LNCaP clone FGC (cell line): Measurements from ENCODE around the gene BBX.

Source experiments
- DNase-seq: peaks from one replicate; pipeline ENCODE4 v3.0.0-alpha.2; 2011; ENCODE audit warnings: low read depth
- H3K4me3 ChIP-seq: 2 replicates; pipeline ENCODE4 v1.5.1; 2011; ENCODE audit warnings: mild to moderate bottlenecking, low read depth, low read length, control low read depth
- TF ChIP-seq, protein P1 (sequence below): IDR thresholded peaks from 2 replicates; pipeline ENCODE4 v1.5.1; 2012; ENCODE audit warnings: mild to moderate bottlenecking; ENCODE audit not compliant: control insufficient read depth, insufficient read depth; ENCODE audit errors: extremely low read depth

Gene BBX

DNA sequence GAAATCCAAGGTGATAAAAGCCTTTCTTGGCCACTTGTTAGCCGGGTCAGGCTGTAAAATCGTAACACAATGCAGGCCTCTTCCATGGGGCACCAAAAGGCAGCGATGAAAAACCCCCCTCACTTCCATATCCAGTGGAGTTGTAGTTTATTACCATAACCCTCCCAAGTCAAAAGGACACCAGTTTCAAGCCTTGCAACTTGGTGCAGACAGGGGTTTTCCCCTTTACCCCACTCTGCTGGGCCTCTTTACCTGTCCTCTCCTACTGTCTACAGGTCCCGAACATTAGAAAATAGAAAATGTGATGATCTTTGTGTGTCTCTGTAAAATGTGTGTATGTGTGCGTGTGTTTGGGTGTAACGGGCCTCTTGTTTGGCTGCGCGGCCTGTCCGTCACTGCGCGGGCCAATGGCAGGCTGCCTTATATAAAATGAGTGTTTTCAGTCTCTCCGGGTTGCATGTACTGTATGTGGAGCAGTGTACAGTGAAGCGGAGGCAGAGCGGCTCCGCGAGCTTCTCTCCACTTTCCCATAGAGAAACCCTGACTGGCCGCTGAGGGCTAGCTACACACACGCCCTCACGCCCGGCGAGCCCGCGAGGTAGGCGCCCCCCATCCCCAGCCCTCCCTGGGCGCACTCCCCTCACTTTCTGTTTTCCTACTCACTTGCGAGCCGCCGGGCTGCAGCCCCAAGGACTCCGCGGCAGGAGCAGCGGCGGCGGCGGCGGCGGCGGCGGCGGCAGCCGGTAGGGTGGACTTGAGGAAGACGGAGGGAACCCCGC, at the start of gene BBX:
Gene BBX (plus strand): TSS at position 453 of the 779 bp plus-strand sequence. CDS start 187,499 bp downstream, outside the sequence.
- TF ChIP-seq, protein P1, sequence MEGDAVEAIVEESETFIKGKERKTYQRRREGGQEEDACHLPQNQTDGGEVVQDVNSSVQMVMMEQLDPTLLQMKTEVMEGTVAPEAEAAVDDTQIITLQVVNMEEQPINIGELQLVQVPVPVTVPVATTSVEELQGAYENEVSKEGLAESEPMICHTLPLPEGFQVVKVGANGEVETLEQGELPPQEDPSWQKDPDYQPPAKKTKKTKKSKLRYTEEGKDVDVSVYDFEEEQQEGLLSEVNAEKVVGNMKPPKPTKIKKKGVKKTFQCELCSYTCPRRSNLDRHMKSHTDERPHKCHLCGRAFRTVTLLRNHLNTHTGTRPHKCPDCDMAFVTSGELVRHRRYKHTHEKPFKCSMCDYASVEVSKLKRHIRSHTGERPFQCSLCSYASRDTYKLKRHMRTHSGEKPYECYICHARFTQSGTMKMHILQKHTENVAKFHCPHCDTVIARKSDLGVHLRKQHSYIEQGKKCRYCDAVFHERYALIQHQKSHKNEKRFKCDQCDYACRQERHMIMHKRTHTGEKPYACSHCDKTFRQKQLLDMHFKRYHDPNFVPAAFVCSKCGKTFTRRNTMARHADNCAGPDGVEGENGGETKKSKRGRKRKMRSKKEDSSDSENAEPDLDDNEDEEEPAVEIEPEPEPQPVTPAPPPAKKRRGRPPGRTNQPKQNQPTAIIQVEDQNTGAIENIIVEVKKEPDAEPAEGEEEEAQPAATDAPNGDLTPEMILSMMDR: no peak
- peak within 1 kb of the TSS; percentile 86 for H3K4me3 ChIP-seq
- DNase-seq: peak; percentile 97

DNA sequence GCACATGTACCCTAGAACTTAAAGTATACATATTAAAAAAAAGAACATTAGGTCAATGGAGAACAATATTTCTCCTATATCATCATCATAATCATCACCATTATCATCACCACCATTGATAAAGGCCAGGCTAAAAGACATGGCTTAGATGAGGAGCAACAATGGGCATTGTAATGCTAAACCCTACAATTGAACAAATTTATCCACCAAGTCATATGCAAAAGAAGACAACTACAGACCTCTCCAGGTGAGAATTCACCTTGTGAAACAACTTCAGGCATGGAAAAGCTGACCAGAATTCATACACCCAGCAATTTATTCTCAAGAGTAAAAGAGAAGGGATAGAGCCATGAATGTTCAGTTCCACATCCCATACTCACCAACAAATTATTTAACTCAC, 46.3 kb upstream of the BBX start:
- no peak for DNase-seq
- H3K4me3 ChIP-seq: no peak overlapping the region
- TF ChIP-seq, protein P1: no peak

DNA sequence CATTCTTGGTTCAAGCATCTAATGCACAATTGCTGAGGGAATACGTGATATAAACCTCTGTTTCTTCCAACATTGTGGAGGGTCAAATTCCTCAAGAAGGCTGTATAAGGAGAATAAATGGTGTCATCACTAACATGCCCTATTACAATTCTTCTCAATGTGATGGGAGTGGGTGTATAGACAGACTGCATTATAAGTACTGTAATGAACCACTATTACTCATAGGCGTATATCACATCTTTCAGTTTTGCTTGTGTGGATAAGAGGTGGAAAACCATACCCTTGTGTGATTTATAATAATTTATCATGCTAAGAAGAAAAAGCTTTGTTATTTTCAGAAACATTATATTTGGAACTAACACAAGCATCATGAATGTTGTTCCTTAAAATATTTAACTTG, 35.3 kb upstream of the BBX start:
- TF ChIP-seq, protein P1: no peak
- H3K4me3 ChIP-seq: no peak overlapping the region
- no peak for DNase-seq

DNA sequence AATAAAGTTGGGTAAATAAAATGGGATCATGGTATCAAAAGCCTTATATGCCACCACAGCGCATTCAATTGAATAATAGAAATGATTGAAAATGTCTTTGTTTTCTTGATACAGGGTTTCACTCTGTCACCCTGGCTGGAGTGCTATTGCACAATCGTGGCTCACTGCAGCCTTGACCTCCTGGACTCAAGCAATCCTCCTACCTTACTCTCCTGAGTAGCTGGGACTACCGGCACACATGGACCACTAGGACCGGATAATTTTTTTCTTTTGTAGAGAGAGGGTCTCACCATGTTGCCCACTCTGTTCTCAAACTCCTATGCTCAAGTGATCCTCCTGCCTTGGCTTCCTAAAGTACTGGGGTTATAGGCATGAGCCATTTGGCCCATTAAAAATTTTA, 33.8 kb upstream of the BBX start:
- DNase-seq: no peak
- no peak overlapping the region for H3K4me3 ChIP-seq
- TF ChIP-seq, protein P1: no peak

DNA sequence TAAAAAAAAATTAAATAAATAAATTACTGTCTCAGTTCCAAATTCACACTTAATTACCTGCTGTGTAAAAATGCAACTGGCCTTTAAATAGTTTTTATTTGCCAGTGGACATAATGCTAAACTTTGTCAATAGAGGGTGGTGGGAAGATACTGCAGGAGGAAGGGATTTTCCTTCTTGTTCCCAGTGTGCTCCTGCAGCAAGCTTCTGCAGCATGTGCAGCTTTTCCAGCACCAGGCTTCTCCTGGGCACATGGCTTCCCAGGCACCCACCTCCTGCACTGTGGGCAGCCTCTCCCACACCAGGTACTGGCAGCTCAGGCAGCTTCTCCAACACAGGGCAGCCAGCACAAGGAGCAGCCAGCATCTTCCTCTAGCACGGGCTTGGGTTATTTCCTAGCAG, 29.6 kb upstream of the BBX start:
- TF ChIP-seq, protein P1: peak; percentile 17; the same call in 1 of the 2 replicates
- H3K4me3 ChIP-seq: no peak overlapping the region
- no peak for DNase-seq

DNA sequence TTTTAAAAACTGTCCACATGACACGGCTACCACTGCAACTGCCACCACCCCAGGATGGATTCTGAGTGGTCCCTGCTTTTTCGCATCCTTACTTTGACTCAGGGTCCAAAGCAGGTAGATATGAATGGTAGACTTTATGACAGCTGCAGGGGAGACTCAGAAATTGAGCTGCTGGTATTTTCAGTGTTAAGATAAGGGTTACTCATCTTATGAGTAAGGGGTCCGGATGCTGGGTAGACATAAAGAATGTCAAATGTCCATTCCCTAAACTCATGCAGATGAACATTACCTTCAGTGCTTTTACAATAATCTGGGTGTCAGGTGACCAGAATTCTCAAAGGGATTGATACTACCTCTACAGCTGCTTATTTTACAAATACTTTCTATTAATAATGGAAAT, 25.9 kb upstream of the BBX start:
- no peak for DNase-seq
- H3K4me3 ChIP-seq: no peak overlapping the region
- TF ChIP-seq, protein P1: no peak

DNA sequence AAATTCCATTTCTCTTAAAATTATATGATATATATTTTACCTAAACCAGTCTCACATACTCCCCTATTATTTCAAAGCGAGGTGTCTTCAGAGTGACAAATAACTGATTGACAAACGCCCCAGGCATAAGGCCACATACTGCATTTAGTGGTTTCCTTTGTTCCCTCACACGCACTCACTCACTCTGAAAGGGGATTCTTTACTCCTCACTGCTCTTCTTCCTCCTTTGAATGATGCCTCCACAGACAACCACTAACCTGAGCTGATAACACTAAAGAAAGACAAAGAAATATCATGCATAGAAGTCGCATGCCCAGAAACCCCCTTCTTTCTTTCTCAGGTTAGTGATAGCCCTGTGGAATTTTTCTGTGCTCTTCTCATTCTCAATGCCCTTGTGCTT, 24.1 kb upstream of the BBX start:
- TF ChIP-seq, protein P1: no peak
- no peak overlapping the region for H3K4me3 ChIP-seq
- DNase-seq: no peak
